ENCODE measurements around the gene LCE1C.

GRCh38 chr1:152768847-152769533 lies 37.5 kb downstream of the LCE1C start:
- TF ChIP-seq CTCF (IDR thresholded peaks at IDR 0.05), result no peak
- TF ChIP-seq POLR2A (IDR thresholded peaks at IDR 0.05), result no peak
